Measurements from ENCODE around the gene UTP4. TPM values are rescaled to one million over a fixed set of nuclear protein-coding genes. Genes with fewer than 3 reads are reported as not detected.

UTP4 gene
- total RNA-seq, 4 donors from 2014 or later: 16.4 to 36.2 (median 25.8) TPM

- TF ChIP-seq, protein P1, sequence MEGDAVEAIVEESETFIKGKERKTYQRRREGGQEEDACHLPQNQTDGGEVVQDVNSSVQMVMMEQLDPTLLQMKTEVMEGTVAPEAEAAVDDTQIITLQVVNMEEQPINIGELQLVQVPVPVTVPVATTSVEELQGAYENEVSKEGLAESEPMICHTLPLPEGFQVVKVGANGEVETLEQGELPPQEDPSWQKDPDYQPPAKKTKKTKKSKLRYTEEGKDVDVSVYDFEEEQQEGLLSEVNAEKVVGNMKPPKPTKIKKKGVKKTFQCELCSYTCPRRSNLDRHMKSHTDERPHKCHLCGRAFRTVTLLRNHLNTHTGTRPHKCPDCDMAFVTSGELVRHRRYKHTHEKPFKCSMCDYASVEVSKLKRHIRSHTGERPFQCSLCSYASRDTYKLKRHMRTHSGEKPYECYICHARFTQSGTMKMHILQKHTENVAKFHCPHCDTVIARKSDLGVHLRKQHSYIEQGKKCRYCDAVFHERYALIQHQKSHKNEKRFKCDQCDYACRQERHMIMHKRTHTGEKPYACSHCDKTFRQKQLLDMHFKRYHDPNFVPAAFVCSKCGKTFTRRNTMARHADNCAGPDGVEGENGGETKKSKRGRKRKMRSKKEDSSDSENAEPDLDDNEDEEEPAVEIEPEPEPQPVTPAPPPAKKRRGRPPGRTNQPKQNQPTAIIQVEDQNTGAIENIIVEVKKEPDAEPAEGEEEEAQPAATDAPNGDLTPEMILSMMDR (IDR thresholded peaks at IDR 0.05): no peak
- peak; percentile 85 to 86 for TF ChIP-seq POLR2A (IDR thresholded peaks at IDR 0.05)
- TF ChIP-seq POLR2AphosphoS5 (IDR thresholded peaks at IDR 0.05): peak; percentile 90
- TF ChIP-seq EP300 (IDR thresholded peaks at IDR 0.05): no peak
- H3K4me1 ChIP-seq: peaks cover 3 to 68% (median 31%) of the 10 kb centered on the region in 3 donors
- WGBS, 2 donors (ENCODE audit: low coverage in 1 of 2): 0% methylated on average over 7 of the region's 69 CpGs; no CpG with 5 or more reads in 1 of the 2 donors
- H3K27ac ChIP-seq: peak within 1 kb of the TSS; percentile 70 to 99 (median 96)
- ATAC-seq: peak; percentile 96
- no peaks in the 10 kb centered on the region for H3K36me3 ChIP-seq
- H3K9me3 ChIP-seq: no peaks in the 10 kb centered on the region
- H3K27me3 ChIP-seq: no peaks in the 10 kb centered on the region
- peak within 1 kb of the TSS; percentile 80 to 91 for H3K4me3 ChIP-seq
Observed at GRCh38 chr16:69186642-69187445, 54.4 kb downstream of the UTP4 start, which contains the start of gene SNTB2. Gene SNTB2 (plus strand): TSS chr16:69187164. CDS start chr16:69187167, 3 bp downstream.

- peaks cover 7 to 68% (median 27%) of the 10 kb centered on the region in 3 donors for H3K4me1 ChIP-seq
- 0% methylated on average over 8 of the region's 76 CpGs; no CpG with 5 or more reads in 1 of the 2 donors for WGBS, 2 donors (ENCODE audit: low coverage in 1 of 2)
- H3K27ac ChIP-seq: peak overlapping the region; percentile 45 to 99 (median 96)
- H3K27me3 ChIP-seq: no peaks in the 10 kb centered on the region
- peak overlapping the region; percentile 80 to 91 for H3K4me3 ChIP-seq
- H3K36me3 ChIP-seq: no peaks in the 10 kb centered on the region
- H3K9me3 ChIP-seq: no peaks in the 10 kb centered on the region
- peak; percentile 71 for ATAC-seq
- TF ChIP-seq POLR2A (IDR thresholded peaks at IDR 0.05) (peak; percentile 5 to 8), POLR2AphosphoS5 (IDR thresholded peaks at IDR 0.05) (peak; percentile 14)
- TF ChIP-seq, protein P1 (IDR thresholded peaks at IDR 0.05): no peak
Observed at GRCh38 chr16:69187446-69188235, 55.2 kb downstream of the UTP4 start.

- 0% methylated on average over 5 of the region's 5 CpGs for WGBS, 2 donors (ENCODE audit: low coverage in 1 of 2)
- Histone ChIP-seq H3K4me3 (peak overlapping the region; percentile 80 to 91), H3K27me3 (no peaks in the 10 kb centered on the region), H3K4me1 (peaks cover 6 to 67% (median 24%) of the 10 kb centered on the region in 3 donors), H3K9me3 (no peaks in the 10 kb centered on the region), H3K36me3 (no peaks in the 10 kb centered on the region), H3K27ac (peak overlapping the region; percentile 45 to 99 (median 96))
- ATAC-seq: no peak
- TF ChIP-seq POLR2AphosphoS5 (IDR thresholded peaks at IDR 0.05) (peak; percentile 3), EP300 (IDR thresholded peaks at IDR 0.05) (no peak), POLR2A (IDR thresholded peaks at IDR 0.05) (no peak)
- TF ChIP-seq, protein P1 (IDR thresholded peaks at IDR 0.05): no peak
Observed at GRCh38 chr16:69188236-69188549, 55.7 kb downstream of the UTP4 start.

DNA sequence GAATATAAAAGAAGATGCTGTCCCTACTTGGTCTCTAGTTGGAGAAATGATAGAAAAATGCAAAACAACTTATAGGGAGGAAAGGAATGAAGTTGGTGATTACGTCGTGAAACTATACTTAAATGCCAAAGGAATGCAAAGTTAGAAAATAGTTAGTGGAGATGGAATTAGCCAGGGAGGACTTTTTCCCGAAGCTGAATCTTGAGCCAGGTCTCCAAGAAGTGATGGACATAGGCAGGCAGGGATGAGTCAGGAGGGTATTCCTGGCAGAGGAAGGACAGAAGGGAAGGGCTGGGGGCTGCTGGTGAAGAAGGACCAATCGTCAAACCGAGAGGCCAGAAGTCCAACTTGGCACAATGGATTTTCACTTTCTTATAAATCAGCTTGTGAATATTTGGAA is 56.3 kb downstream of the UTP4 start:
- 2 to 4% methylated on average over 5 of the region's 5 CpGs for WGBS, 2 donors (ENCODE audit: low coverage in 1 of 2)

GRCh38 chr16:69190046-69190588 is 57.7 kb downstream of the UTP4 start:
- peak overlapping the region in 1 of 4 donors; percentile 2 for H3K27ac ChIP-seq
- ATAC-seq: no peak
- peaks cover 6 to 77% (median 29%) of the 10 kb centered on the region in 3 donors for H3K4me1 ChIP-seq
- H3K27me3 ChIP-seq: no peaks in the 10 kb centered on the region
- TF ChIP-seq EP300 (IDR thresholded peaks at IDR 0.05) (no peak), POLR2AphosphoS5 (IDR thresholded peaks at IDR 0.05) (no peak), POLR2A (IDR thresholded peaks at IDR 0.05) (no peak)
- TF ChIP-seq, protein P1 (IDR thresholded peaks at IDR 0.05): no peak
- no peak overlapping the region for H3K4me3 ChIP-seq
- H3K9me3 ChIP-seq: no peaks in the 10 kb centered on the region
- no peaks in the 10 kb centered on the region for H3K36me3 ChIP-seq
- 50 to 69% methylated on average over 1 to 2 of the region's 2 CpGs for WGBS, 2 donors (ENCODE audit: low coverage in 1 of 2)

More for the DNA sequence above, 56.3 kb downstream of the UTP4 start:
- Histone ChIP-seq H3K4me3 (peak overlapping the region; percentile 80 to 91), H3K27ac (peak overlapping the region in 3 of 4 donors; percentile 55 to 97 (median 94)), H3K36me3 (no peaks in the 10 kb centered on the region), H3K27me3 (no peaks in the 10 kb centered on the region), H3K9me3 (no peaks in the 10 kb centered on the region), H3K4me1 (peaks cover 6 to 67% (median 24%) of the 10 kb centered on the region in 3 donors)
- no peak for ATAC-seq
- peak; percentile 57 for TF ChIP-seq POLR2AphosphoS5 (IDR thresholded peaks at IDR 0.05)
- TF ChIP-seq POLR2A (IDR thresholded peaks at IDR 0.05): no peak

Data from gastroesophageal sphincter (tissue), 4 donors.